H1 (cell line): ENCODE results near the gene ADD2.

Source experiments
- CHD1 ChIP-seq: IDR thresholded peaks from 2 replicates; pipeline ENCODE4 v1.6.1; 2012; ENCODE audit warnings: low read depth, low read length, improper control_type of control experiment
- CTCF ChIP-seq, 3 experiments: IDR thresholded peaks; 1 replicate in 2 of 3; 2 replicates in 1 of 3; pipeline versions ENCODE4 v1.5.1 to v1.6.1; 2011; ENCODE audit warnings: low read length in 3 of 3, mild to moderate bottlenecking in 3 of 3, inconsistent platforms in 2 of 3, low read depth in 1 of 3, moderate library complexity in 1 of 3; ENCODE audit not compliant: insufficient read depth in 1 of 3; ENCODE audit errors: control extremely low read depth in 1 of 3
- EGR1 ChIP-seq: IDR thresholded peaks from 2 replicates; pipeline ENCODE4 v1.6.1; 2011; ENCODE audit warnings: low read depth, low read length, borderline replicate concordance
- EZH2 ChIP-seq: fragments of 200-600 bp; sonication (generic); IDR thresholded peaks from 2 replicates; pipeline ENCODE4 v1.7.1; 2012; ENCODE audit warnings: low read depth, mild to moderate bottlenecking, moderate library complexity, low read length, inconsistent platforms; ENCODE audit not compliant: severe bottlenecking
- HDAC2 ChIP-seq, 2 experiments: fragments of 300-600 bp in 1 of 2; sonication (generic) in 1 of 2; IDR thresholded peaks; 2 replicates each; pipeline ENCODE4 v1.6.1; 2011 to 2012; ENCODE audit warnings: low read depth in 2 of 2, low read length in 2 of 2, mild to moderate bottlenecking in 2 of 2, moderate library complexity in 2 of 2, borderline replicate concordance in 1 of 2, inconsistent platforms in 1 of 2
- JUND ChIP-seq: IDR thresholded peaks from 2 replicates; pipeline ENCODE4 v1.6.1; 2011; ENCODE audit warnings: mild to moderate bottlenecking, improper control_type of control experiment, low read length
- POLR2A ChIP-seq, 2 experiments: IDR thresholded peaks; 1 replicate in 1 of 2; 2 replicates in 1 of 2; pipeline ENCODE4 v1.6.1; 2011; ENCODE audit warnings: low read depth in 2 of 2, low read length in 2 of 2, mild to moderate bottlenecking in 2 of 2; ENCODE audit errors: control extremely low read depth in 1 of 2
- POLR2AphosphoS5 ChIP-seq: IDR thresholded peaks from 2 replicates; pipeline ENCODE4 v1.6.1; 2011; ENCODE audit warnings: low read depth, low read length
- SRF ChIP-seq: IDR thresholded peaks from 2 replicates; pipeline ENCODE4 v1.6.1; 2011; ENCODE audit warnings: mild to moderate bottlenecking, low read depth, low read length, moderate library complexity
- TAF1 ChIP-seq: IDR thresholded peaks from 2 replicates; pipeline ENCODE4 v1.6.1; 2011; ENCODE audit warnings: mild to moderate bottlenecking, low read depth, low read length
- TAF7 ChIP-seq: optimal IDR thresholded peaks from 2 replicates; pipeline ENCODE3; 2011; ENCODE audit warnings: low read depth, mild to moderate bottlenecking, inconsistent platforms, low read length, moderate library complexity, borderline replicate concordance
- TBP ChIP-seq: IDR thresholded peaks from 2 replicates; pipeline ENCODE4 v1.6.1; 2011; ENCODE audit warnings: low read depth, low read length, improper control_type of control experiment
- TCF12 ChIP-seq: IDR thresholded peaks from 2 replicates; pipeline ENCODE4 v1.6.1; 2011; ENCODE audit warnings: low read depth, mild to moderate bottlenecking, low read length

- no peak for TF ChIP-seq EZH2
- no peak for TF ChIP-seq CTCF (IDR thresholded peaks at IDR 0.05; ENCODE audit: control extremely low read depth in 1 of 3, insufficient read depth in 1 of 3, low read depth in 1 of 3, low read length in 3 of 3)
- no peak for TF ChIP-seq TCF12
- no peak for TF ChIP-seq POLR2A (IDR thresholded peaks at IDR 0.05; ENCODE audit: control extremely low read depth in 1 of 2, low read depth in 2 of 2, low read length in 2 of 2)
- TF ChIP-seq HDAC2 (IDR thresholded peaks at IDR 0.05; ENCODE audit: borderline replicate concordance in 1 of 2, low read depth in 2 of 2, low read length in 2 of 2) = no peak
- TF ChIP-seq CHD1 = no peak
- TF ChIP-seq JUND = no peak
- no peak for TF ChIP-seq POLR2AphosphoS5
- TF ChIP-seq TAF1 = no peak
- TF ChIP-seq TBP = no peak
- no peak for TF ChIP-seq TAF7
- no peak for TF ChIP-seq EGR1
- no peak for TF ChIP-seq SRF
Measured at GRCh38 chr2:70806013-70806412, 38.0 kb upstream of the ADD2 start.
